Jurkat, Clone E6-1 (cell line): Measurements from ENCODE around the gene SEMA6A.
"Not testable (repeated sequence)": the region's sequence is repeated elsewhere in the genome, so short reads cannot be mapped to it uniquely, and the experiment has no call there.

ENCODE experiments used
- DNase-seq: peaks from one replicate; pipeline ENCODE4 v3.0.0-alpha.2; 2011; ENCODE audit warnings: low read depth, low spot score
- H3K4me3 ChIP-seq: 2 replicates; pipeline ENCODE4 v1.5.1; 2011; ENCODE audit warnings: mild to moderate bottlenecking, low read length, control low read depth, moderate library complexity

The SEMA6A gene

GRCh38 chr5:116557669-116558271 is 16.9 kb downstream of the SEMA6A start:
- H3K4me3 ChIP-seq = no peak overlapping the region

DNA sequence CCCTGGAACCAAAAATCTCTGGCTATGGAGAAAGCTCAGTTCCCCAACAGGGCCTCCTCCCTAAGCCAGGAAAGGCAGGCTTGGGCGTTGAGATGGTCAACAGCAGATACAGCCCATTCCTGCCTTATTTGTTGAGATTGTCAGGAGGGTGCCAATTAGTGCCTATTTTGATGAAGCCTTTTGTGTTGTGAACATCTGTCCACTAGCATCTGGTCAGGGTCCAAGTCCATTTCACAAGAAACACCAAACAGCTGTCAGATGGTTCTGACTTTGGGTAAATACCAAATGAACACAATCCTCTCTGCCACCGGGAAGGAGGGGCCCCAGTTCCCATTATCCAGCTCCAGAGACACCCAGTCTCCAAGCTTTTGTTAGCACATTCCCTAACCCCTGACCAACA is 19.9 kb downstream of the SEMA6A start:
- DNase-seq = no peak
- H3K4me3 ChIP-seq = no peak overlapping the region

More at GRCh38 chr5:116557669-116558271, 16.9 kb downstream of the SEMA6A start:
- peak; percentile 23 for DNase-seq

GRCh38 chr5:116553366-116553765 is 21.3 kb downstream of the SEMA6A start:
- DNase-seq = no peak
- H3K4me3 ChIP-seq = no peak overlapping the region

DNA sequence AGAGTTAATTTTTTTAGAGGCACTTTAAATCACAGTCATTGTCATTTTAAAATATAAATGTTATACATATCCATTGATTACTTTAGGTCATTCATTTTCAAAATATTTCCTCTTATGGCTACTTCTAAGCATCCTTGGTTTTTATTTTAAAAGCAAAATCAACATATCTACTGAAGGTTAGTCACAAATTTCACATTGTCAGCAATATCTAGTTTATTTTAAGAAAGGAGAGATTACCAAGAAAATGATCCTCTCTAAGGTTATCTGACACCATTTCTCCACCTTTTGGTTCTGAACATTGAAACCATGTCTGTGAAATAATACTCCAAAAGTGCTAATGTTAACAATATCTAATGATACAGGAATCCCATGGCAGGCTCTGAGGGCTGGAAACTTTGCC is 24.5 kb downstream of the SEMA6A start:
- DNase-seq = no peak
- no peak overlapping the region for H3K4me3 ChIP-seq

- no peak for DNase-seq
- H3K4me3 ChIP-seq = no peak overlapping the region
These were observed 27.9 kb downstream of the SEMA6A start for GRCh38 chr5:116546743-116547124.

- H3K4me3 ChIP-seq = no peak overlapping the region
- DNase-seq = no peak
These were observed 28.4 kb downstream of the SEMA6A start for GRCh38 chr5:116546033-116546742.

GRCh38 chr5:116545465-116545864 is 29.2 kb downstream of the SEMA6A start:
- DNase-seq, H3K4me3 ChIP-seq: not testable (repeated sequence)

DNA sequence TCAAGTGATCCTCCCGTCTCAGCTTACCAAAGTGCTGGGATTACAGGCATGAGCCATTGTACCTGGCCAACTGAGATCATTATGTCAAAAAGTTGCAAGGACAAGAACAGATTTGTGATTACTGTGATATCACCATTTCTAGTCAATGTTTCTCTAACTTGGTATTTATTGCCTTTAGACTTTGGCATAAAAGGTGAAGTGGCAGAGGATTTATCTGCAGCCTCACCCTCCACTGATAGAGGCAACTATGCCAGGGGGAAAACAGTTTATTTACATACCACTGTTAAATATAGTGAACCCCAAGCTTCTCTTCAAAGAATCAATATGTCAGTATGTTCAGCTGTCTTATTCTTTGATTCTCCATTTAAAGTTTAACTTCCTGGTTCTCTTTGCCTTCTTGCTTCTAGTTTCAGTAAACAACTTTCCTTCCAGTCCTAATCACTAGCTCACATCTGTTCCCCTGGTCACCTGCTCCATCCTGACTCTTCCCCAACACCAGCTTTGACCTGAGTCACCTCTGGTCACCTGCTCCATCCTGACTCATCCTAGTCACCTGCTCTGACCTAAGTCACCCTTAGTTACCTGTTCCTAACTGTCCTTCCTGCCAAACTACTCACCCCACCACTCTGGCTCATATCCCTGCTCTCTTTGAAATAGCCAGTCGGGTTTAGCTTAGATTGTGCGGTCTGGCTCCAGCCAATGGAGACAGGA is 29.9 kb downstream of the SEMA6A start:
- no peak overlapping the region for H3K4me3 ChIP-seq

DNA sequence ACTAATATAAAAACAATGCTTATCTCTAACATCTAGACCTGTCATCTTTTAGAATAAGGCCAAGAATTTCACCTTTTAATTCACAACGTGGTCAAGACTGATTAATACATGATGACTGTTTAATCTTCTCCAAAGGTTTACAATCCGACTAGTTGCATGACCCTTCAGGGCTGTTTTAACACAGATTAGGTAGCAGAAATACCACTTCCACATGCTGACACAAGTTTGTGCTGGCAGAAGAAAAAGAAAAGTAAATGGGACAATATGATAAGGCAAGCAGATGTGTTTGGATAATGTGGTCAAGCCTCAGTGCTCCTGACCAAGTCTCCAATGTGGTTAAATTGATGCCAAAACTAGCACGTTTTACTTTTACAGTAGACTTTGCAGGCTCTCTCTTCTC is 31.1 kb downstream of the SEMA6A start:
- H3K4me3 ChIP-seq = no peak overlapping the region
- DNase-seq = no peak

More for the DNA sequence above, 29.9 kb downstream of the SEMA6A start:
- DNase-seq = no peak

GRCh38 chr5:116542619-116543018 is 32.0 kb downstream of the SEMA6A start:
- no peak for DNase-seq
- no peak overlapping the region for H3K4me3 ChIP-seq

DNA sequence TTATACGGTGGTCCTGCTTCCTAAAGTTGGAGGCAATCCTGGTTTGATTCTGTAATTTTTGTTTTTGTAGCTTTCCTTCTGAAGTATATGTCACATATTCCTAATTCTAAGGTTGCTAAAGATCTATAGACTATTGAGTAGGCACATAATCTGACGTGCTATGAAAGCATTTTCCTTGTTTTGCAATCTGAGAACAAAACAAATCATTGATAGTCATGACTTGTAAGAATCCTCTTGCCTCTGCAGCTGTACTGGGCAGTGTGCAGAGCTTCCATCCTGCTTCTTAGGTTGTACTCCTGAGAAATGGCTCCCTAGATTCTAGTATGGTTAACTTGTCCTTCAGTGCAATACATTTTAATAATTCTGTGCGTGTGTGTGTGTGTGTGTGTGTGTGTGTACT is 35.4 kb downstream of the SEMA6A start:
- no peak for DNase-seq
- H3K4me3 ChIP-seq = no peak overlapping the region

DNA sequence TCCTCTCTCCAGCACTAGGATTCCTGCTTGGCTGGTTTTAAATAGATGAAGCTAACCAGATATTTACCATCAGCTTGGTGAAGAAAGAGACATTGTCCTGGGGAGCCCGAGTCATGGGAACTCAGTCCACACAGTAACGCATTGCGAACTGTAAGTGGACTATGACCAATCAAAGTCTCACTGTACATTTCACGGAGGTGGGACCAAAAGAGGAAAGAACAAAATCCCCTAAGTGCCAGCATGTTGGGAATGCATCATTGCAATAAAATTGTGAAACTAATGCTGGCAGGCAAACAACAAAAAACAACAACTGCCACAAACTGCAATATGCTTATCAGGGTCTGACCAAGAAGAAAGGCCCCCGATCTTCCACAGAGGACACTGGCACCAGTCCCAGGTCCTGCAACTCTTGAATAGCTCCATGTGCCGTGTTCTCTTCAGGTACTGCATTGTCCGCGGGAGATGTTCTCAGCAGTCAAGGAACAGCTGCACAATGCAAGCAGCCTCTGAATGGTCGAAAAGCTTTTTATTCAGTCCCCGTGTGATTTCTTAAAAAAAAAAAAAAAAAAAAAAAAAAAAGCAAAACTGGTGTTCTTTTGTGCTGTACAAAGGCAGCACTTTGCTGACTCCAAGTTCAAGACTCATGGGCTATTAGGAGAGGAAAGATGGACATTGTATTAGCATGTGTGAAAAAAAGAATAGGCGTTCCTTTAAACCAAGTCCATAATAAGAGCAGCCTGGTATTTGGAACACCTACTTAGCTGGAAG is 38.1 kb downstream of the SEMA6A start:
- DNase-seq = no peak

DNA sequence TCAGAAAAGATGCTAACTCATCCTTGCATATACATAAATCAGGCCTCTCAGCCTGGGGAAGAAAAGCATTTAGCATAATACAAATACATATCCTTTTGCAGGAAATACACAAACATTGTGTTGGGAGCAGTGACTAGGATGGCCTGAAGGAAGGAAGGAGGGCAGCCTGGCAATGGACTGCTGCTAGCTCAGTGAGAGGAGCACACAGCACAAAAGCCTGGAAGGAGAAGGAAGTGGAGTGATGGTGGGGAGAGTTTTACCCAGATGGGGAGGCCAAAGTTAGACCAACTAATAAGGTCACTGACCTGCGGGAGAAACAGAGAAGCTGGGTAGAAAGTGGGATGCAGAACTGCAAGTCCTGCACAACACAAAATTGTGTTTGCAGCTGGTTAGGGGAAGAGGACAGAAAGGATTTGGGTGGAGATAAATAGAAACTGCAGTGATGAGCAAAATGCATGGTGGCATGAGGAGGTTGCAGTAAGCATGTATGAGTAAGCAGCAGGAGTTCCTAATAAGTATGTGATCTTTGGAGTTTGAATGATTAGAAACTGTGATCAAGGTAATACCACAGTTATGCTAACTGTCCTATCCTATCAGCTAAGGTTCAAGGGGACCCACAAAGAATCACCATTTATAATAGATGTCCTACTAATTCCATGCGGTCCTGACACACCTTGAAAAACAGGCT is 39.5 kb downstream of the SEMA6A start:
- no peak overlapping the region for H3K4me3 ChIP-seq
- DNase-seq = no peak

More for the DNA sequence above, 38.1 kb downstream of the SEMA6A start:
- H3K4me3 ChIP-seq = no peak overlapping the region

- DNase-seq = no peak
- H3K4me3 ChIP-seq = no peak overlapping the region
These were observed 41.7 kb downstream of the SEMA6A start for GRCh38 chr5:116532762-116533525.

DNA sequence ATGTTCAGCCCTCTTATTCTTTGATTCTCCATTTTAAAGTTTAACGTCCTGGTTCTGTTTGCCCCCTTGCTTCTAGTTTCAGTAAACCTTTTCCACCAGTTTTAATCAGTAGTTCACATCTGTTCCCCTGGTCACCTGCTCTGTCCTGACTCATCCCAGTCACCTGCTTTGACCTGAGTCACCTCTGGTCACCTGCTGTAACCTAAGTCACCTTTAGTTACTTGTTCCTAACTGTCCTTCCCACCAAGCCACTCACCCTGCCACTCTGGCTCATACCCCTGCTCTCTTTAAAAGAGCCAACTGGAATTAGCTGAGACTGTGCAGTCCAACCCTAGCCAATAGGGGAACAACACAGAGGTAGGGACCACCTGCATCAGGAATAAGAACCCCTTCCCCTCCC is 43.0 kb downstream of the SEMA6A start:
- no peak overlapping the region for H3K4me3 ChIP-seq
- no peak for DNase-seq

GRCh38 chr5:116531117-116531516 is 43.5 kb downstream of the SEMA6A start:
- DNase-seq = no peak

GRCh38 chr5:116530276-116530675 is 44.3 kb downstream of the SEMA6A start:
- DNase-seq = no peak
- no peak overlapping the region for H3K4me3 ChIP-seq

More at GRCh38 chr5:116531117-116531516, 43.5 kb downstream of the SEMA6A start:
- H3K4me3 ChIP-seq = no peak overlapping the region

DNA sequence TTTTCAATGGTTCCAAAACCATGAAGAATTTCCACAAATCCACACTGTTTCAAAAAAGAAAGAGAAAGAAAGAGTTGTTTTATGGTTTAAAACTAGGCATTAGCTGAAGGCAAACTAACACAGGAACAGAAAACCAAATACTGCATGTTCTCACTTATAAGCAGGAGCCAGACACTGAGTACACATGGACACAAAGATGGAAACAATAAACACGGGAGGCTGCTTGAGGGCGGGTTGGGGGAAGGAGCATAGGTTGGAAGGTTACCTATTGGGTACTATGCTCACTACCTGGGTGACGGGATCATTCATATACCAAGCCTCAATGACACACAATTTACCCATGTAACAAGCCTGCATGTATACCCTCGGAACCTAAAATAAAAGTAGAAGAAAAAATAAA is 45.0 kb downstream of the SEMA6A start:
- no peak overlapping the region for H3K4me3 ChIP-seq
- DNase-seq = no peak
